Ovary (tissue), 10 donors: Measurements from ENCODE around the gene TMIGD3. TPM values are rescaled to one million over a fixed set of nuclear protein-coding genes. Genes with fewer than 3 reads are reported as not detected.
"Not testable (repeated sequence)": the region's sequence is repeated elsewhere in the genome, so short reads cannot be mapped to it uniquely, and the experiment has no call there.

Experiments used
- DNase-seq, 5 donors: peaks; one replicate each; pipeline ENCODE4 v3.0.0-alpha.2; 2019 to 2020
- H3K27ac ChIP-seq, 2 donors: fragments of 200-600 bp; one replicate each; pipeline versions ENCODE4 v1.5.1 to v1.8.0; 2019 to 2022
- H3K27me3 ChIP-seq: fragments of 200-600 bp; one replicate; pipeline ENCODE4 v1.8.0; 2022
- H3K36me3 ChIP-seq: fragments of 200-600 bp; sonication (generic); one replicate; pipeline ENCODE4 v1.5.1; 2019
- H3K4me1 ChIP-seq: one replicate; pipeline ENCODE4 v1.8.1; 2013; ENCODE audit warnings: mild to moderate bottlenecking, moderate library complexity; ENCODE audit not compliant: insufficient read depth
- H3K4me3 ChIP-seq: fragments of 200-600 bp; sonication (generic); one replicate; pipeline ENCODE4 v1.5.1; 2017
- H3K9me3 ChIP-seq, 2 donors: fragments of 200-600 bp in 1 of 2; sonication (generic) in 1 of 2; one replicate each; pipeline versions ENCODE4 v1.5.1 to v1.8.1; 2013 to 2019; ENCODE audit warnings: mild to moderate bottlenecking in 1 of 2, moderate library complexity in 1 of 2
- CTCF ChIP-seq, 3 donors: fragments of 450-650 bp in 2 of 3; fragments of 200-600 bp in 1 of 3; IDR thresholded peaks; one replicate each; pipeline versions ENCODE4 v1.5.1 to v1.8.0; 2016 to 2022; ENCODE audit warnings: antibody characterized with exemption in 3 of 3, mild to moderate bottlenecking in 1 of 3
- EP300 ChIP-seq: sonication (generic); formaldehyde crosslinking; IDR thresholded peaks from one replicate; pipeline ENCODE4 v1.6.1; 2017; ENCODE audit warnings: antibody characterized with exemption
- POLR2A ChIP-seq: fragments of 450-650 bp; IDR thresholded peaks from one replicate; pipeline ENCODE4 v1.6.1; 2017; ENCODE audit warnings: antibody characterized with exemption, mild to moderate bottlenecking, moderate library complexity
- WGBS, 3 donors: extraction: QIAGEN DNeasy Blood & Tissue Kit in 1 of 3; methylation state at CpG; one replicate each; pipeline versions ENCODE4 v1.1.5 to v1.1.7; 2013 to 2017; 5-methylcytosine and 5-hydroxymethylcytosine counted together
- intact Hi-C, 4 donors: fragments of 100-400 bp; cut with DNase I; formaldehyde crosslinking; loops; one replicate each; pipeline versions ENCODE4 v1.11.0 to v1.15.1; 2022 to 2023
- long read RNA-seq, 3 donors: library from polyadenylated mRNA in 2 of 3; unstranded in 2 of 3; transcript quantifications; one replicate each; pipeline ENCODE4 v2.0.0 and lab custom pipeline, GENCODE V29; 2021 to 2026
- polyA plus RNA-seq, 2 donors: library from polyadenylated mRNA; stranded (reverse); fragments of 200-250 nt in 1 of 2; fragments of 350-450 nt in 1 of 2; fragmentation: Illumina TruSeq in 1 of 2; extraction: RNeasy Lipid Tissue Mini Kit (QIAGEN cat#74804) in 1 of 2; gene quantifications; one replicate each; pipeline ENCODE4 v1.2.3, GENCODE V29; 2013 to 2014
- total RNA-seq, 7 donors: library from RNA; depleted of rRNA in 2 of 7; stranded (reverse); fragments of >200 nt in 2 of 7; fragmentation: NEBNext Ultra II Directional in 3 of 7; extraction: Animal tissue kit (Norgen Biotek cat#: 25700) in 3 of 7; gene quantifications; one replicate each; pipeline versions ENCODE4 v1.1.0 to v1.2.4, GENCODE V29; 2016 to 2023
- donor health status: DM: no; HTN: no; CAD: no; lungs with moderate emphysema.
- donor health status: DM: no; HTN: no; CAD: no.
- donor health status: Bipolar disorder and iron deficiency.
- donor health status: DM: yes; HTN: yes; CAD: no.
- donor health status: DM: no; HTN: no; CAD: no.
- donor health status: DM: yes; HTN: yes; CAD: no.

TMIGD3 gene
- total RNA-seq (1 to 10 TPM in 4 of 7 donors, under 1 TPM in 1, not detected in 2; 0.78 to 3.2 (median 2.6) TPM), polyA plus RNA-seq (1 to 10 TPM in 1 of 2 donors, under 1 TPM in 1; 0.87 to 2.6 TPM)
- long read RNA-seq, donor 1, partial matches to known transcripts = 1 of 3 reads
- long read RNA-seq, donor 1, other reads (novel, unspliced or antisense) = 2 of 3 reads
- long read RNA-seq, donor 2 = 0 reads
- long read RNA-seq, donor 3, partial matches to known transcripts = 1 of 4 reads
- long read RNA-seq, donor 3, other reads (novel, unspliced or antisense) = 3 of 4 reads

GRCh38 chr1:111503585-111504060 lies at the start of gene TMIGD3, which contains the start of gene ADORA3:
TMIGD3 (minus strand) TSS chr1:111503633; CDS start chr1:111503354, 279 bp downstream.
ADORA3 (minus strand) TSS chr1:111503633; CDS start chr1:111503354, 279 bp downstream.
- TF ChIP-seq CTCF (IDR thresholded peaks at IDR 0.05) (no peak), POLR2A (no peak), EP300 (no peak)
- no peak for DNase-seq
- Histone ChIP-seq H3K9me3 (no peaks in the 10 kb centered on the region), H3K4me3 (no peak within 1 kb of the TSS), H3K27me3 (no peaks in the 10 kb centered on the region), H3K4me1 (peaks cover 5% of the 10 kb centered on the region), H3K36me3 (no peaks in the 10 kb centered on the region), H3K27ac (no peak within 1 kb of the TSS)
- intact Hi-C loops = loop anchor here in 3 of 4 donors (10.0 kb wide), 2 partner anchors 151 to 241 kb away; no protein-coding TSS in a partner anchor
- 72 to 77% (median 76%) methylated on average over 4 of the region's 4 CpGs for WGBS, 3 donors

- H3K4me3 ChIP-seq = no peak overlapping the region
- no peak for DNase-seq
- H3K27me3 ChIP-seq = no peaks in the 10 kb centered on the region
- no peaks in the 10 kb centered on the region for H3K9me3 ChIP-seq
- intact Hi-C loops = no loop called here
- no peaks in the 10 kb centered on the region for H3K36me3 ChIP-seq
- H3K27ac ChIP-seq = no peak overlapping the region
- no peaks in the 10 kb centered on the region for H3K4me1 ChIP-seq
- WGBS, 3 donors = 83 to 91% (median 85%) methylated on average over 3 of the region's 3 CpGs
- no peak for TF ChIP-seq CTCF (IDR thresholded peaks at IDR 0.05)
- no peak for TF ChIP-seq EP300
- TF ChIP-seq POLR2A = no peak
These were observed 49.8 kb upstream of the TMIGD3 start for GRCh38 chr1:111553196-111553595.

- DNase-seq = no peak
- no peaks in the 10 kb centered on the region for H3K36me3 ChIP-seq
- H3K9me3 ChIP-seq = no peaks in the 10 kb centered on the region
- H3K27me3 ChIP-seq = no peaks in the 10 kb centered on the region
- H3K4me1 ChIP-seq = no peaks in the 10 kb centered on the region
- TF ChIP-seq POLR2A = no peak
- no peak for TF ChIP-seq CTCF (IDR thresholded peaks at IDR 0.05)
- TF ChIP-seq EP300 = no peak
- no peak overlapping the region for H3K27ac ChIP-seq
- intact Hi-C loops = no loop called here
- H3K4me3 ChIP-seq = no peak overlapping the region
These were observed 49.2 kb upstream of the TMIGD3 start for GRCh38 chr1:111552587-111552986.

GRCh38 chr1:111551623-111552411 lies 48.4 kb upstream of the TMIGD3 start:
- no peak overlapping the region for H3K4me3 ChIP-seq
- no peaks in the 10 kb centered on the region for H3K36me3 ChIP-seq
- WGBS, 3 donors = 74 to 77% (median 77%) methylated on average over 8 of the region's 8 CpGs
- H3K27me3 ChIP-seq = no peaks in the 10 kb centered on the region
- no peak for TF ChIP-seq POLR2A
- no peak for TF ChIP-seq EP300
- no peak for TF ChIP-seq CTCF (IDR thresholded peaks at IDR 0.05)
- no peak overlapping the region for H3K27ac ChIP-seq
- no peaks in the 10 kb centered on the region for H3K9me3 ChIP-seq
- intact Hi-C loops = no loop called here
- DNase-seq = no peak
- no peaks in the 10 kb centered on the region for H3K4me1 ChIP-seq

GRCh38 chr1:111547786-111548185 lies 44.4 kb upstream of the TMIGD3 start:
- H3K27ac ChIP-seq, intact Hi-C loops, H3K9me3 ChIP-seq, H3K4me1 ChIP-seq, H3K4me3 ChIP-seq, H3K27me3 ChIP-seq, H3K36me3 ChIP-seq, DNase-seq: not testable (repeated sequence)
- WGBS, 3 donors = 71 to 85% (median 74%) methylated on average over 1 of the region's 1 CpG
